HG02981 (cell line): ENCODE data around the gene GNG11.
A peak's percentile ranks its signal among the peaks of the same experiment; 100 is the strongest.
"Not testable (repeated sequence)": the region's sequence is repeated elsewhere in the genome, so short reads cannot be mapped to it uniquely, and the experiment has no call there.

Source experiments
- ATAC-seq: cut with Tn5 transposase; IDR thresholded peaks from one replicate; pipeline ENCODE4 v1.9.1; 2021; ENCODE audit warnings: mild to moderate bottlenecking, moderate library complexity; ENCODE audit not compliant: unreplicated experiment

GNG11 gene

GRCh38 chr7:93911242-93911641 is 10.3 kb upstream of the GNG11 start:
- not testable (repeated sequence) for ATAC-seq

- ATAC-seq, result peak; percentile 59
Measured at GRCh38 chr7:93911661-93912060, 9.9 kb upstream of the GNG11 start.

GRCh38 chr7:93913197-93913596 is 8.3 kb upstream of the GNG11 start:
- no peak for ATAC-seq

GRCh38 chr7:93914581-93915066 is 6.9 kb upstream of the GNG11 start:
- no peak for ATAC-seq

GRCh38 chr7:93915206-93915842 is 6.2 kb upstream of the GNG11 start:
- ATAC-seq, result not testable (repeated sequence)

GRCh38 chr7:93915888-93916287 is 5.6 kb upstream of the GNG11 start:
- peak; percentile 59 for ATAC-seq

GRCh38 chr7:93916315-93916714 is 5.2 kb upstream of the GNG11 start:
- peak; percentile 3 for ATAC-seq

- ATAC-seq, result no peak
Measured at GRCh38 chr7:93920496-93921182, 896 bp upstream of the GNG11 start.

- no peak for ATAC-seq
Measured at GRCh38 chr7:93921186-93921585, 349 bp upstream of the GNG11 start.

- no peak for ATAC-seq
Measured at GRCh38 chr7:93923296-93923695, 1.8 kb downstream of the GNG11 start.

GRCh38 chr7:93923942-93924341 is 2.4 kb downstream of the GNG11 start:
- ATAC-seq, result no peak

GRCh38 chr7:93926800-93927199 is 5.3 kb downstream of the GNG11 start:
- no peak for ATAC-seq

- ATAC-seq, result no peak
Measured at GRCh38 chr7:93927585-93927984, 6.0 kb downstream of the GNG11 start.

GRCh38 chr7:93931655-93932054 is 10.1 kb downstream of the GNG11 start:
- no peak for ATAC-seq

- no peak for ATAC-seq
Measured at GRCh38 chr7:93933156-93933555, 11.6 kb downstream of the GNG11 start.

GRCh38 chr7:93935102-93935501 is 13.6 kb downstream of the GNG11 start:
- ATAC-seq, result no peak

GRCh38 chr7:93937818-93938217 is 16.3 kb downstream of the GNG11 start:
- no peak for ATAC-seq

GRCh38 chr7:93938293-93938692 is 16.8 kb downstream of the GNG11 start:
- ATAC-seq, result no peak

- ATAC-seq, result no peak
Measured at GRCh38 chr7:93941945-93942344, 20.4 kb downstream of the GNG11 start.

- ATAC-seq, result no peak
Measured at GRCh38 chr7:93943816-93944540, 22.4 kb downstream of the GNG11 start.

GRCh38 chr7:93944673-93945072 is 23.1 kb downstream of the GNG11 start:
- no peak for ATAC-seq

- ATAC-seq, result no peak
Measured at GRCh38 chr7:93945083-93945482, 23.5 kb downstream of the GNG11 start.
